Spleen (tissue), 11 donors: ENCODE results near the gene HEXB. TPM values are rescaled to one million over a fixed set of nuclear protein-coding genes. Genes with fewer than 3 reads are reported as not detected.

Experiments used
- DNase-seq: peaks from one replicate; pipeline ENCODE4 v3.0.0-alpha.2; 2020
- H3K27ac ChIP-seq, 8 donors: fragments of 200-600 bp; sonication (generic) in 7 of 8; 1 replicate in 4 of 8; 2 replicates in 4 of 8; pipeline versions ENCODE4 v1.5.0 to v1.8.0; 2016 to 2021; ENCODE audit warnings: inconsistent platforms in 4 of 8, mild to moderate bottlenecking in 4 of 8, moderate library complexity in 1 of 8
- H3K27me3 ChIP-seq, 7 donors: fragments of 200-600 bp; sonication (generic) in 6 of 7; replicated peaks in 1 of 7; 1 replicate in 4 of 7; 2 replicates in 3 of 7; pipeline versions ENCODE4 v1.5.0 to v1.8.0; 2016 to 2021; ENCODE audit warnings: inconsistent platforms in 3 of 7, mild to moderate bottlenecking in 1 of 7
- H3K36me3 ChIP-seq, 6 donors: fragments of 200-600 bp; sonication (generic) in 5 of 6; 1 replicate in 4 of 6; 2 replicates in 2 of 6; pipeline versions ENCODE4 v1.5.0 to v1.8.0; 2016 to 2021; ENCODE audit warnings: inconsistent platforms in 2 of 6
- H3K4me1 ChIP-seq, 6 donors: fragments of 200-600 bp; sonication (generic) in 5 of 6; 1 replicate in 3 of 6; 2 replicates in 3 of 6; pipeline versions ENCODE4 v1.5.0 to v1.8.0; 2016 to 2021; ENCODE audit warnings: inconsistent platforms in 3 of 6
- H3K4me3 ChIP-seq, 8 donors: fragments of 200-600 bp; sonication (generic) in 7 of 8; 1 replicate in 4 of 8; 2 replicates in 4 of 8; pipeline versions ENCODE4 v1.5.0 to v1.8.0; 2016 to 2021; ENCODE audit warnings: inconsistent platforms in 4 of 8, mild to moderate bottlenecking in 4 of 8, moderate library complexity in 2 of 8
- H3K9me3 ChIP-seq, 8 donors: fragments of 200-600 bp; sonication (generic) in 7 of 8; 1 replicate in 4 of 8; 2 replicates in 4 of 8; pipeline versions ENCODE4 v1.5.0 to v1.8.0; 2016 to 2021; ENCODE audit warnings: inconsistent platforms in 4 of 8
- CTCF ChIP-seq, 11 experiments: fragments of 200-600 bp in 7 of 11; fragments of 450-650 bp in 4 of 11; sonication (generic) in 4 of 11; IDR thresholded peaks in 8 of 11; conservative IDR thresholded peaks in 3 of 11; 1 replicate in 7 of 11; 2 replicates in 4 of 11; pipeline versions ENCODE4 v1.4.0 to v1.8.0; 2016 to 2021; ENCODE audit warnings: antibody characterized with exemption in 11 of 11, inconsistent platforms in 4 of 11, mild to moderate bottlenecking in 1 of 11
- POLR2A ChIP-seq, 3 donors: fragments of 450-650 bp; IDR thresholded peaks; one replicate each; pipeline ENCODE4 v1.5.1; 2017; ENCODE audit warnings: antibody characterized with exemption in 3 of 3, mild to moderate bottlenecking in 1 of 3
- POLR2AphosphoS5 ChIP-seq, 3 donors: sonication (generic); formaldehyde crosslinking; IDR thresholded peaks; one replicate each; pipeline ENCODE4 v1.5.1; 2017; ENCODE audit warnings: antibody characterized with exemption in 3 of 3
- WGBS, 5 donors: extraction: QIAGEN DNeasy Blood & Tissue Kit in 3 of 5; methylation state at CpG; one replicate each; pipeline versions ENCODE4 v1.1.5 to v1.1.7; 2013 to 2018; 5-methylcytosine and 5-hydroxymethylcytosine counted together
- intact Hi-C: fragments of 100-400 bp; cut with DNase I; formaldehyde crosslinking; loops from one replicate; pipeline ENCODE4 v1.15.0; 2023; ENCODE audit warnings: low total_unique reads
- polyA plus RNA-seq, 3 donors: library from polyadenylated mRNA; stranded (reverse); fragments of 200-250 nt; gene quantifications; one replicate each; pipeline ENCODE4 v1.2.1, GENCODE V29; 2013
- total RNA-seq, 7 donors: library from RNA; depleted of rRNA in 3 of 7; stranded (reverse); fragments of >200 nt in 3 of 7; fragmentation: NEBNext Ultra II Directional in 4 of 7; extraction: Animal tissue kit (Norgen Biotek cat#: 25700) in 4 of 7; gene quantifications; one replicate each; pipeline versions ENCODE4 v1.1.0 to v1.2.1, GENCODE V29; 2016 to 2021
- donor health status: healthy with polysubstance abuse.
- donor health status: DM: no; HTN: no; CAD: no; lungs with moderate emphysema.
- donor health status: DM: no; HTN: no; CAD: no.
- donor health status: Bipolar disorder and iron deficiency.
- donor health status: healthy.
- donor health status: DM: no; HTN: no; CAD: no.
- donor health status: DM: yes; HTN: yes; CAD: no.

Gene HEXB
- total and polyA plus RNA-seq, 10 donors, result 61.9 to 119 (median 83.7) TPM

GRCh38 chr5:74655716-74656115 lies 29.3 kb upstream of the HEXB start:
- H3K27me3 ChIP-seq, result no peaks in the 10 kb centered on the region
- TF ChIP-seq CTCF (IDR thresholded peaks at IDR 0.05 in 8 of 11, conservative IDR thresholded peaks at IDR 0.05 in 3 of 11) (no peak), POLR2AphosphoS5 (IDR thresholded peaks at IDR 0.05) (no peak), POLR2A (IDR thresholded peaks at IDR 0.05) (no peak)
- no peak overlapping the region for H3K4me3 ChIP-seq
- H3K27ac ChIP-seq, result no peak overlapping the region
- no peak for DNase-seq
- no peaks in the 10 kb centered on the region for H3K9me3 ChIP-seq
- intact Hi-C loops, result no loop called here
- H3K36me3 ChIP-seq, result no peaks in the 10 kb centered on the region
- H3K4me1 ChIP-seq, result no peaks in the 10 kb centered on the region

- no peak overlapping the region for H3K4me3 ChIP-seq
- no peak for DNase-seq
- no peaks in the 10 kb centered on the region for H3K4me1 ChIP-seq
- intact Hi-C loops, result no loop called here
- H3K36me3 ChIP-seq, result no peaks in the 10 kb centered on the region
- H3K27me3 ChIP-seq, result no peaks in the 10 kb centered on the region
- no peak overlapping the region for H3K27ac ChIP-seq
- H3K9me3 ChIP-seq, result no peaks in the 10 kb centered on the region
- 67 to 79% (median 76%) methylated on average over 2 of the region's 2 CpGs for WGBS, 5 donors
- TF ChIP-seq POLR2A (IDR thresholded peaks at IDR 0.05) (no peak), POLR2AphosphoS5 (IDR thresholded peaks at IDR 0.05) (no peak), CTCF (IDR thresholded peaks at IDR 0.05 in 8 of 11, conservative IDR thresholded peaks at IDR 0.05 in 3 of 11) (no peak)
Observed at GRCh38 chr5:74657165-74657564, 27.9 kb upstream of the HEXB start.

- no peak for TF ChIP-seq POLR2AphosphoS5 (IDR thresholded peaks at IDR 0.05)
- no peak for TF ChIP-seq CTCF (IDR thresholded peaks at IDR 0.05 in 8 of 11, conservative IDR thresholded peaks at IDR 0.05 in 3 of 11)
- TF ChIP-seq POLR2A (IDR thresholded peaks at IDR 0.05), result no peak
- no peak overlapping the region for H3K27ac ChIP-seq
- no peak for DNase-seq
- no peaks in the 10 kb centered on the region for H3K36me3 ChIP-seq
- H3K4me1 ChIP-seq, result no peaks in the 10 kb centered on the region
- WGBS, 5 donors, result 78 to 93% (median 91%) methylated on average over 3 of the region's 3 CpGs
- no peaks in the 10 kb centered on the region for H3K9me3 ChIP-seq
- peaks cover 0 to 16% (median 0%) of the 10 kb centered on the region in 7 donors for H3K27me3 ChIP-seq
- intact Hi-C loops, result no loop called here
- no peak overlapping the region for H3K4me3 ChIP-seq
Observed at GRCh38 chr5:74659172-74659571, 25.9 kb upstream of the HEXB start.

GRCh38 chr5:74660140-74660539 lies 24.9 kb upstream of the HEXB start:
- Histone ChIP-seq H3K27me3 (peaks cover 0 to 16% (median 0%) of the 10 kb centered on the region in 7 donors), H3K9me3 (no peaks in the 10 kb centered on the region), H3K4me3 (no peak overlapping the region), H3K36me3 (no peaks in the 10 kb centered on the region), H3K27ac (no peak overlapping the region), H3K4me1 (no peaks in the 10 kb centered on the region)
- TF ChIP-seq POLR2A (IDR thresholded peaks at IDR 0.05), result no peak
- TF ChIP-seq POLR2AphosphoS5 (IDR thresholded peaks at IDR 0.05), result no peak
- no peak for TF ChIP-seq CTCF (IDR thresholded peaks at IDR 0.05 in 8 of 11, conservative IDR thresholded peaks at IDR 0.05 in 3 of 11)
- intact Hi-C loops, result no loop called here
- WGBS, 5 donors, result 59 to 92% (median 76%) methylated on average over 1 of the region's 1 CpG
- DNase-seq, result no peak
